B cell (primary cell): Measurements from ENCODE around the gene CCDC187. TPM values are rescaled to one million over a fixed set of nuclear protein-coding genes. Genes with fewer than 3 reads are reported as not detected.

Source experiments
- ATAC-seq: fragments of 200-7000 bp; cut with Tn5 transposase; one replicate; pipeline ENCODE4 v1.10.0; 2021; ENCODE audit warnings: low read depth, mild to moderate bottlenecking, moderate number of reproducible peaks, moderate library complexity
- CTCF ChIA-PET: fragments of 350-600 bp; sonication (Branson Sonifier 250); formaldehyde crosslinking; loops from one replicate; lab custom pipeline; 2021; ENCODE audit warnings: antibody characterized with exemption, inconsistent platforms; lab: Charles Lee
- POLR2A ChIA-PET: fragments of 350-600 bp; sonication (Branson Sonifier 250); formaldehyde crosslinking; loops from one replicate; lab custom pipeline; 2021; ENCODE audit warnings: antibody characterized with exemption; lab: Charles Lee
- DNase-seq: peaks from one replicate; pipeline ENCODE4 v3.0.0; 2013
- H2AFZ ChIP-seq: 2 replicates; pipeline ENCODE4 v1.6.1; 2012; ENCODE audit warnings: mild to moderate bottlenecking, low read depth, low read length; ENCODE audit not compliant: insufficient read depth, poor library complexity, severe bottlenecking
- H3K27ac ChIP-seq, 2 donors: 1 replicate in 1 of 2; 2 replicates in 1 of 2; pipeline ENCODE4 v1.5.1; 2012 to 2013; ENCODE audit warnings: low read length in 2 of 2, mild to moderate bottlenecking in 2 of 2, moderate library complexity in 1 of 2
- H3K27me3 ChIP-seq, 4 experiments: fragments of 200-600 bp in 1 of 4; sonication (generic) in 1 of 4; replicated peaks in 1 of 4; 1 replicate in 2 of 4; 2 replicates in 2 of 4; pipeline versions ENCODE4 v1.6.1 to v1.7.0; 2013 to 2016; ENCODE audit warnings: low read length in 3 of 4, mild to moderate bottlenecking in 2 of 4, mixed read lengths in 1 of 4, moderate library complexity in 1 of 4; ENCODE audit not compliant: insufficient read depth in 4 of 4, control insufficient read depth in 3 of 4; ENCODE audit errors: control extremely low read depth in 1 of 4
- H3K36me3 ChIP-seq, 2 experiments: replicated peaks in 1 of 2; 1 replicate in 1 of 2; 2 replicates in 1 of 2; pipeline versions ENCODE4 v1.6.1 to v1.7.1; 2013; ENCODE audit warnings: low read length in 1 of 2; ENCODE audit not compliant: insufficient read depth in 2 of 2, control insufficient read depth in 1 of 2; ENCODE audit errors: control extremely low read depth in 1 of 2, extremely low read depth in 1 of 2
- H3K4me1 ChIP-seq, 2 donors: fragments of 200-600 bp in 1 of 2; sonication (generic) in 1 of 2; 1 replicate in 1 of 2; 2 replicates in 1 of 2; pipeline versions ENCODE4 v1.5.1 to v1.6.1; 2013 to 2017; ENCODE audit warnings: low read length in 2 of 2; ENCODE audit not compliant: control insufficient read depth in 2 of 2, insufficient read depth in 2 of 2
- H3K4me2 ChIP-seq: replicated peaks from 2 replicates; pipeline ENCODE3; 2012; ENCODE audit warnings: mild to moderate bottlenecking, low read depth, low read length; ENCODE audit not compliant: poor library complexity, severe bottlenecking
- H3K4me3 ChIP-seq, 5 experiments: fragments of 200-600 bp in 1 of 5; sonication (generic) in 1 of 5; 1 replicate in 3 of 5; 2 replicates in 2 of 5; pipeline versions ENCODE4 v1.5.1 to v1.7.0; 2011 to 2016; ENCODE audit warnings: low read length in 4 of 5, mild to moderate bottlenecking in 4 of 5, low read depth in 2 of 5, control low read depth in 1 of 5, moderate library complexity in 1 of 5; ENCODE audit not compliant: insufficient read depth in 1 of 5; ENCODE audit errors: control extremely low read depth in 1 of 5, extremely low read depth in 1 of 5
- H3K79me2 ChIP-seq: fragments of 200-600 bp; sonication (generic); one replicate; pipeline ENCODE4 v1.6.0; 2016; ENCODE audit warnings: low read length; ENCODE audit not compliant: control insufficient read depth, insufficient read depth
- H3K9ac ChIP-seq: fragments of 200-600 bp; sonication (generic); 2 replicates; pipeline ENCODE4 v1.6.1; 2017; ENCODE audit warnings: mild to moderate bottlenecking, low read length, moderate library complexity
- H3K9me3 ChIP-seq, 3 donors: one replicate each; pipeline versions ENCODE4 v1.6.1 to v1.7.1; 2013; ENCODE audit warnings: low read length in 2 of 3; ENCODE audit not compliant: control insufficient read depth in 2 of 3, insufficient read depth in 1 of 3; ENCODE audit errors: control extremely low read depth in 1 of 3
- H4K20me1 ChIP-seq: 2 replicates; pipeline ENCODE4 v1.6.0; 2012; ENCODE audit warnings: mild to moderate bottlenecking, low read length; ENCODE audit not compliant: insufficient read depth, control insufficient read depth, poor library complexity, severe bottlenecking
- H3K27ac Mint-ChIP-seq: one replicate; pipeline ENCODE4 v1.8.0; 2021; ENCODE audit warnings: mixed read lengths
- H3K27me3 Mint-ChIP-seq: one replicate; pipeline ENCODE4 v1.8.0; 2021; ENCODE audit warnings: mixed read lengths
- H3K4me1 Mint-ChIP-seq: one replicate; pipeline ENCODE4 v1.8.0; 2021; ENCODE audit warnings: mixed read lengths
- H3K4me3 Mint-ChIP-seq: one replicate; pipeline ENCODE4 v1.8.0; 2021; ENCODE audit warnings: mixed read lengths
- H3K9me3 Mint-ChIP-seq: one replicate; pipeline ENCODE4 v1.8.0; 2022; ENCODE audit warnings: mixed read lengths; ENCODE audit not compliant: insufficient read depth
- EZH2 ChIP-seq: IDR thresholded peaks from 2 replicates; pipeline ENCODE4 v1.6.1; 2012; ENCODE audit warnings: borderline replicate concordance, low read depth, mild to moderate bottlenecking, moderate library complexity, low read length; ENCODE audit not compliant: insufficient read depth, poor library complexity, severe bottlenecking
- WGBS: methylation state at CpG from one replicate; pipeline ENCODE4 v1.1.5; 2013; ENCODE audit warnings: missing lambda C conversion rate; ENCODE audit not compliant: insufficient coverage; 5-methylcytosine and 5-hydroxymethylcytosine counted together
- intact Hi-C: fragments of 100-400 bp; cut with micrococcal nuclease; formaldehyde crosslinking; loops from one replicate; pipeline ENCODE4 v1.10.0; 2022
- polyA plus RNA-seq: library from polyadenylated mRNA; depleted of rRNA; stranded (reverse); fragments of >200 nt; gene quantifications from 2 replicates; pipeline ENCODE4 v1.2.3, GENCODE V29; 2012
- total RNA-seq, 2 donors: library from RNA; stranded (reverse); fragments of 120-200 nt in 1 of 2; gene quantifications; 1 replicate in 1 of 2; 2 replicates in 1 of 2; pipeline versions ENCODE4 v1.2.3 to v1.2.4, GENCODE V29; 2013 to 2022
- TF ChIP-seq, protein P1 (sequence below): fragments of 200-600 bp; IDR thresholded peaks from one replicate; pipeline ENCODE4 v1.8.0; 2022; ENCODE audit warnings: antibody characterized with exemption, mild to moderate bottlenecking

The CCDC187 gene
- total and polyA plus RNA-seq, 2 donors (not counting 1 experiment from before 2014, with no cell fraction given): 1.5 to 7.6 TPM

DNA sequence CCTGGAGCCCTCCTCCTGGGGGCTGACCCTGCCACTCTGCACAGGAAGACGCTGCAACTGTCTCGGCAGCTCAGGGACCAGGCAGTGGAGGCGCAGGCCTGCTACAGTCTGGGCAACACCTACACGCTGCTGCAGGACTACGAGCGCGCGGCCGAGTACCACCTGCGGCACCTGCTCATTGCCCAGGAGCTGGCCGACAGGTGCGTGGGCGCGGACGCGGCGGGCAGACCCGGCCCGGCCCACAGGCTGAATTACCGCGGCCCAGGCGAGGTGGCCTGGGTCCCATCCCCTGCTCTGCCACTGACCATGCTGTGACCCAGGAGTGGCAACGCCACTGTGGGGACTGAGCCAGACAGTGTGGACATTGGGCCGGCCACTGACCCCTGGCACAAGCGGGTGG is 34.6 kb upstream of the CCDC187 start:
- H3K9me3 Mint-ChIP-seq: no peaks in the 10 kb centered on the region
- no peak overlapping the region for H3K9ac ChIP-seq
- CTCF ChIA-PET: interaction anchor here (1.9 kb wide), 1 partner anchor 25 kb away, joined by 4 read pairs; the partner anchor contains the start of gene DNLZ
- POLR2A ChIA-PET: no interaction called here
- no peak overlapping the region for H3K27ac ChIP-seq
- no peak for TF ChIP-seq EZH2
- TF ChIP-seq, protein P1, sequence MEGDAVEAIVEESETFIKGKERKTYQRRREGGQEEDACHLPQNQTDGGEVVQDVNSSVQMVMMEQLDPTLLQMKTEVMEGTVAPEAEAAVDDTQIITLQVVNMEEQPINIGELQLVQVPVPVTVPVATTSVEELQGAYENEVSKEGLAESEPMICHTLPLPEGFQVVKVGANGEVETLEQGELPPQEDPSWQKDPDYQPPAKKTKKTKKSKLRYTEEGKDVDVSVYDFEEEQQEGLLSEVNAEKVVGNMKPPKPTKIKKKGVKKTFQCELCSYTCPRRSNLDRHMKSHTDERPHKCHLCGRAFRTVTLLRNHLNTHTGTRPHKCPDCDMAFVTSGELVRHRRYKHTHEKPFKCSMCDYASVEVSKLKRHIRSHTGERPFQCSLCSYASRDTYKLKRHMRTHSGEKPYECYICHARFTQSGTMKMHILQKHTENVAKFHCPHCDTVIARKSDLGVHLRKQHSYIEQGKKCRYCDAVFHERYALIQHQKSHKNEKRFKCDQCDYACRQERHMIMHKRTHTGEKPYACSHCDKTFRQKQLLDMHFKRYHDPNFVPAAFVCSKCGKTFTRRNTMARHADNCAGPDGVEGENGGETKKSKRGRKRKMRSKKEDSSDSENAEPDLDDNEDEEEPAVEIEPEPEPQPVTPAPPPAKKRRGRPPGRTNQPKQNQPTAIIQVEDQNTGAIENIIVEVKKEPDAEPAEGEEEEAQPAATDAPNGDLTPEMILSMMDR: no peak
- intact Hi-C loops: loop anchor here (2.0 kb wide), 1 partner anchor 292 kb away; no protein-coding TSS in a partner anchor
- no peak overlapping the region for H3K27ac Mint-ChIP-seq
- no peaks in the 10 kb centered on the region for H3K36me3 ChIP-seq
- H3K4me1 ChIP-seq: peaks cover 3 to 6% of the 10 kb centered on the region in 2 donors
- H3K27me3 ChIP-seq: no peaks in the 10 kb centered on the region
- H3K4me3 Mint-ChIP-seq: no peak overlapping the region
- H3K9me3 ChIP-seq: no peaks in the 10 kb centered on the region
- 92% methylated on average over 23 of the region's 25 CpGs for WGBS
- H4K20me1 ChIP-seq: no peaks in the 10 kb centered on the region
- no peaks in the 10 kb centered on the region for H3K27me3 Mint-ChIP-seq
- no peak for ATAC-seq
- peaks cover 9% of the 10 kb centered on the region for H3K4me1 Mint-ChIP-seq
- no peak overlapping the region for H3K4me3 ChIP-seq
- H3K79me2 ChIP-seq: no peaks in the 10 kb centered on the region
- DNase-seq: no peak
- H3K4me2 ChIP-seq: no peak overlapping the region
- no peak overlapping the region for H2AFZ ChIP-seq
